HG03175 (cell line): Measurements from ENCODE around the gene STX10.

ENCODE experiments used
- ATAC-seq: cut with Tn5 transposase; IDR thresholded peaks from one replicate; pipeline ENCODE4 v1.9.1; 2021; ENCODE audit warnings: mild to moderate bottlenecking, moderate library complexity; ENCODE audit not compliant: unreplicated experiment

Gene STX10

DNA sequence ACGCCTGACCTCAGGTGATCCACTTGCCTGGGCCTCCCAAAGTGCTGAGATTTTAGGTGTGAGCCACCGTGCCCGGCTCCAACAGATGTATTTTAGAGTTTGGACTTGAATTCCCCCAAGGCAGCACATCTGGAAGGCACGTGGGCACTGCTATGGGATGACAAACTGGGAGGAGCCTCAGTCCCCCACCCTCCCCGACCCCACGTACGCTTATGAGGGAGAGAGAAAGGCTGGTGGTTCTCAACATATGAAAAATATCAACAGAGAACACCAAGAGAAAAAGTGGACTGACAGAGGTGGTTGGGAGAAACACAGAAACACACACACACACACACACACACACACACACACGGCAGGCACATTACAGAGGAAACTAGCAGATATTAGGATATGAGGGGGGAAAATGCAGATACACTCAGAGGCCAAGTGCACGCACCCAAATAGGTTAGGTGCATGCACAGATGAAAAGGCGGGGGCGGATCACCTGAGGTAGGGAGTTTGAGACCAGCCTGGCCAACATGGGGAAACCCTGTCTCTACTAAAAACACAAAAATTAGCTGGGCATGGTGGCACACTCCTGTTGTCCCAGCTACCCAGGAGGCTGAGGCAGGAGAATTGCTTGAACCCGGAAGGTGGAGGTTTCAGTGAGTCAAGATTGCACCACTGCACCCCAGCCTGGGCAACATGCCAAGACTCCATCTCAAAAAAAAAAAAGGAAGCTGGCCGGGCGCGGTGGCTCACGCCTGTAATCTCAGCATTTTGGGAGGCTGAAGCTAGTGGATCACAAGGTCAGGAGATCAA is 3.2 kb downstream of the STX10 start:
- ATAC-seq: no peak

- ATAC-seq: no peak
Observed at GRCh38 chr19:13139633-13140311, 10.4 kb downstream of the STX10 start.

DNA sequence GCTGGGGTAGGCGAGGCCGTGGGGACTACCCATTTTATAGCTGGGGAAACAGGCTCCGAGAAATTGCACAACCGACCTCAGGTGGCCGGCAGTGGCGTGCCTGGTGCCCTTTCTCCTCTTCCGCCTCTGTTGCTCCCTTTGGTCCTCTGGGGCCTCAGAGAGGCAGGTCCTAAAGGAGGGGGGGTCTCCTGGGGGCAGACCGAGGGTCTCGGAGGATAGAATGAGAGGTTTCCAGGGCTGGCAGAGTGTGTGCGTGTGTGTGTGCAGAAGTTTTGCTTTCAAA is 11.3 kb downstream of the STX10 start:
- no peak for ATAC-seq

GRCh38 chr19:13138171-13138915 is 11.8 kb downstream of the STX10 start:
- no peak for ATAC-seq

- ATAC-seq: no peak
Observed at GRCh38 chr19:13137290-13137794, 12.8 kb downstream of the STX10 start.

GRCh38 chr19:13135068-13136062 is 14.8 kb downstream of the STX10 start:
- no peak for ATAC-seq

- ATAC-seq: no peak
Observed at GRCh38 chr19:13134626-13135025, 15.5 kb downstream of the STX10 start.

GRCh38 chr19:13133241-13133870 is 16.8 kb downstream of the STX10 start:
- no peak for ATAC-seq

GRCh38 chr19:13132471-13133180 is 17.5 kb downstream of the STX10 start:
- no peak for ATAC-seq

DNA sequence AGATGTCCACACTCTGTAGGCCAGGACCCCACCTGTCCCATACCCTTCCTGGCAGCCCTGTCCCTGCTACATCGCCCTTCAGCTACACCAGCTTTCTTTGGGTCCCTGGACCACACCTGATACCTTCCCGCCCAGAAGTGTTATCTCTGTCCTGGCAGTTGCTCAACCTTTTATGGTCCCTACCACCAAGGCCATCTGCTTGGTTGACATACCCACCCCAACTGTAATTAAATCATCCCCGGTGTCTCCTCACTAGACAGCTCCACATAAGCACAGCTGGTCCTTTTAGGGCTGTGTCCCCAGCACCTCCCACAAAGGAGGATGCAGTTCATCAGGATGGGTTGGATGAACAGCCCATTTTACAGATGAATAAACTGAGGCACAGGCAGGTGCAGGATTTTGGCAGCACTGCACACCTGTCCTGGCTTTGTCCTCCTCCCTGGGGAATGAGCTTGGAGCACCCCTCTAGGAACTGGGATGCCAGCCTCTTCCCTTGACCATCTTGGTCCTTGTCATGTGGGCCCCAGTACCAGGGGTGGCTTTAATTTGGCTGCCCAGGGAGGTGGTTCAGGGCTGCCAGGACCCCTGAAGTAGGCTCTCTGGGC is 19.2 kb downstream of the STX10 start:
- no peak for ATAC-seq

- no peak for ATAC-seq
Observed at GRCh38 chr19:13129384-13129783, 20.8 kb downstream of the STX10 start.

DNA sequence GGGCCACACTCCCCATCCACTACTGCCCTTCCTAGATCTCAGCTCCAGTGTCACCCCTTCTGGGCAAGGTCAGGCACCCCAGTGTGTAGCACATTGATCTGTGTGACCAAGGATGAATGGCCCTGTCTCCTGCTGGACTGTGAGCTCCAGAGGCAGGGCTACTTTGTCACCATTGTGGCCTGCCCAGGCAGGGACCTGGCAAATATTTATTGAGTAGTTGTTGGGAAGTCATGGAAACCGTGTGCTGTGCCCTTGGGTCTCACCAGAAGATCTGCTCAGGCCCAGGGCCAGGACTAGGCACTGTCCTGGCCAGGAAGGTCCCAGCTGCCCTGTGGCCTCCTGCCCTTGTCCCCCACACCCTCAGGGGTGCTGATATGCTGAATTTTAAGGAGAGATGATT is 21.6 kb downstream of the STX10 start:
- ATAC-seq: no peak

- ATAC-seq: no peak
Observed at GRCh38 chr19:13127811-13128575, 22.2 kb downstream of the STX10 start.

GRCh38 chr19:13127051-13127450 is 23.1 kb downstream of the STX10 start:
- ATAC-seq: no peak

DNA sequence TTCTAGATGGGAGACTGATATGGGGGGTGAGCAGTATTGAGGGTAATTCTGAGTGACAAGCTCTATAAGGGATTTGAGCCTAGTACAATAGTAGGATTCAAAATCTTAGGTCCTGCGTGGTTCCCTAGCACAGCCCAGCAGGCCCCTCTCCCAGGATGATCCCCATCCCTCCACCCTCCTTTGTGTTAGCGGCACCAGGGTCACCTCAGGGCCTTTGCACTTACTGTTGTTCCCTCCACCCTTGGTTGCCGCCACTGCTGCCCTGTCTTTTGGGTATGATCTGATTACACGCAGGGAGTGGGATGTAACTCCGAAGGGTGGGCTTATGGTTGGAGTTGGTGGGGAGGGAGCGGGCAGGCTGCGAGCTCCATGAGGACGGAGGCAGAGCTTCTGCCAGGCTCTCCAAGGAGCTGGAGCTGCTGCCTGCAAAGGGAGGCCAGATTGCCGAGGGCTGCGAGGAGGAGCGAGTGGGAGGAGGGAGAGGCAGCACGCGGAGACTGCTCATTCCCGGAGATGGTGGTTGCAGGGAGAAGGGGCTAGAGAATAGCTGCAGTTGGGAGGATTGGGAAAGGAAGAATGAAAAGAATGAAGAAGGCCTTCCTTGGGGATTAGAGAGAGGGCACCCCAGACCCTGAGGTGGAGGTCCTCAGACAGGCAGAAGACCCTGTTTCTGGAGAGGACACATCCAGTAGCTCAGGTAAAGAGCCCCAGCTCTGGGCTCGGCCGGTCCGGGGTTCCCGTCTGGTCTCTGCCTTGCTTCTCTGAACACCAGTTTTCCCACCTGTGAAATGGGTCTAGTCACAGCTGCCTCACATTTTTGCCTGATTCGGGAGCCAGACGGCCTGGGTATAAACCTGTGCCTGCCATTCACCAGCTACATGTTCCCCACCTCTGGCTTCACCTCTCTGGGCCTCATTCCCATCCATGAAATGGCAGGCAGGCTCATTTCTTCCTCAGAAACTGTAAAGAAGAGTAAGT is 26.9 kb downstream of the STX10 start:
- no peak for ATAC-seq

GRCh38 chr19:13122275-13122878 is 27.8 kb downstream of the STX10 start:
- ATAC-seq: no peak
